Central memory CD4-positive, alpha-beta T cell (primary cell): ENCODE data around the gene TUBD1.
"Not testable (repeated sequence)": the region's sequence is repeated elsewhere in the genome, so short reads cannot be mapped to it uniquely, and the experiment has no call there.

Experiments used
- DNase-seq: peaks from one replicate; pipeline ENCODE4 v3.0.0; 2022

TUBD1 gene

DNA sequence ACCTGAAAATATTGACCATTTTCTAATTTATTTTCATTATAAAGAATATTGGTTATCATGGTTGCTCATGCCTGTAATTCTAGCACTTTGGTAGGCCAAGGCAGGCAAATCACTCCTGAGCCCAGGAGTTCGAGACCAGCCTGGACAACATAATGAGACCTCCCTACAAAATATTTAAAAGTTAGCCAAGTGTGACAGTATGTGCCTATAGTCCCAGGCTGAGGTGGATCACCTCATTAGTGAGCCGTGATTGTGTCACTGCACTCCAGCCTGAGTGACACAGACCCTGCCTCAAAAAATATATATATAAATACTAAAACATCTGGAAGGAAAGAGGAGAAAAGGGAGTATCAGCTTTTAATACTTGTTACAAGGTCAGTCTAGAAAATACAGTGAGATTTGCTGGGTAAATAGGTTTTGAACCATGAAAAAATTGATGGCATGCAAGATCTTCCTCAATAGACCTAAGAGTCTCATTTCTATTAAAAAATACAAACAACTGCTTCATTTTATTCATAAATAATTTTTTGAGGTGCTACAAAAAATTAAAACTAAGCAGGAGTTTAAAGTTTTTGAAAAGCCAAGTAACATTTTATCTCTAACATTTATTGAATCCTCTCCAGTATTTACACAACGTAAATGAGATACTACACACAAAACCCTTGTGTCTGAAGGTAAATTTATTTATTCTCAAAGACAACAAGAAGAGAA lies 47.7 kb downstream of the TUBD1 start:
- DNase-seq = no peak

DNA sequence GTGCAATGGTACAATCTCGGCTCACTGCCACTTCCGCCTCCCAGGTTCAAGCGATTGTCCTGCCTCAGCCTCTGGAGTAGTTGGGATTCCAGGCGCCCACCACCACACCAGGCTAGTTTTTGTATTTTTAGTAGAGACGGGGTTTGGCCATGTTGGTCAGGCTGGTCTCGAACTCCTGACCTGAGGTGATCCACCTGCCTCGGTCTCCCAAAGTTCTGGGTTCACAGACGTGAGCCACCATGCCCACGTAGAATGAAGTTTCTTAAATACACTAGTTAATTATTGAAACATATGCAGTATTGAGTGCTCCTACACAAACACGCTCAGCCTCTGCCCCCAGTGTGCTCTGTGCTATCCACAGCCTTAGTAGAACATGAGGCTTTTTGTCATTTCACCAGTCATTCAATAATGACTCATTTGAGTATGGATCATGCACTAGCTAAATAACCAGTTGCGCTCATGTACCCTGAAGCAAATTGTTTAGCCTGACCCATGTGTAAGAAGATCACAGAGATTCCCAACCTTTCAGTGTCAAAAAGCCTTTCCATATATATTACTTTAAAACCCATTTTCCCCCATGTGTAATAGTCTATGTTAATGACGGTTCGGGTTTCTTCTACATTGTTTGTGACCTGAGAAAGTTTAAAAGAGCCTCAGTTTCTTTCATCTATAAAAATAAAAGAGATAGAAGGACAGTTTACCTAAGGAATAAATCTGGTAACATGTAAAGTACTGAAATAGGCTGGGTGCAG lies 49.7 kb downstream of the TUBD1 start:
- peak; percentile 37 for DNase-seq

DNA sequence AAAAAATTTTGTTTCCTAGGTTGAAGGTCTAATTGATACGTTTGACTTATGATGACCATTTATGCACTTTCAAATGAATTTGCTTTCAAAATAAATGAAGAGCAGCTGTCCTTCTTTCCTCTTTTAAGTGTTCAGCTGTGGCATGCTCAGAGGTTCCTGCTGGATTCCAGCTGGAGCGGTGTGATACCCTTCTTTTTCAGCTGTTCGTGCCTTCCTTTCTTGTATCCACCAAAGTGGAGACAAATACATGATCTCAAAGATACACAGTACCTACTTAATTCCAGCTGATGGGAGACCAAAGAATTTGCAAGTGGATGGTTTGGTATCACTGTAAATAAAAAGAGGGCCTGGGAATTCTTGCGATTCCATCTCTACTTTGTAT lies 50.9 kb downstream of the TUBD1 start:
- not testable (repeated sequence) for DNase-seq

DNA sequence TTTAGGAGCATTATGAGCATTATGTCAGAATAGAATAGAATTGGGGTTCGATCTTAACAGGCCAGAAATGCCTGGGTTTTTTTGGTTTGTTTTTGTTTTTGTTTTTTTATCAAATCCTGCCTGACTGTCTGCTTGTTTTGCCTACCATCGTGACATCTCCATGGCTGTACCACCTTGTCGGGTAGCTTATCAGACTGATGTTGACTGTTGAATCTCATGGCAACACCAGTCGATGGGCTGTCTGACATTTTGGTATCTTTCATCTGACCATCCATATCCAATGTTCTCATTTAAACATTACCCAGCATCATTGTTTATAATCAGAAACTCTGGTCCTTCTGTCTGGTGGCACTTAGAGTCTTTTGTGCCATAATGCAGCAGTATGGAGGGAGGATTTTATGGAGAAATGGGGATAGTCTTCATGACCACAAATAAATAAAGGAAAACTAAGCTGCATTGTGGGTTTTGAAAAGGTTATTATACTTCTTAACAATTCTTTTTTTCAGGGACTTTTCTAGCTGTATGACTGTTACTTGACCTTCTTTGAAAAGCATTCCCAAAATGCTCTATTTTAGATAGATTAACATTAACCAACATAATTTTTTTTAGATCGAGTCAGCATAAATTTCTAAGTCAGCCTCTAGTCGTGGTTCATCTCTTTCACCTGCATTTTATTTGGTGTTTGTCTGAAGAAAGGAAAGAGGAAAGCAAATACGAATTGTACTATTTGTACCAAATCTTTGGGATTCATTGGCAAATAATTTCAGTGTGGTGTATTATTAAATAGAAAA lies 51.5 kb downstream of the TUBD1 start:
- DNase-seq = peak; percentile 23

DNA sequence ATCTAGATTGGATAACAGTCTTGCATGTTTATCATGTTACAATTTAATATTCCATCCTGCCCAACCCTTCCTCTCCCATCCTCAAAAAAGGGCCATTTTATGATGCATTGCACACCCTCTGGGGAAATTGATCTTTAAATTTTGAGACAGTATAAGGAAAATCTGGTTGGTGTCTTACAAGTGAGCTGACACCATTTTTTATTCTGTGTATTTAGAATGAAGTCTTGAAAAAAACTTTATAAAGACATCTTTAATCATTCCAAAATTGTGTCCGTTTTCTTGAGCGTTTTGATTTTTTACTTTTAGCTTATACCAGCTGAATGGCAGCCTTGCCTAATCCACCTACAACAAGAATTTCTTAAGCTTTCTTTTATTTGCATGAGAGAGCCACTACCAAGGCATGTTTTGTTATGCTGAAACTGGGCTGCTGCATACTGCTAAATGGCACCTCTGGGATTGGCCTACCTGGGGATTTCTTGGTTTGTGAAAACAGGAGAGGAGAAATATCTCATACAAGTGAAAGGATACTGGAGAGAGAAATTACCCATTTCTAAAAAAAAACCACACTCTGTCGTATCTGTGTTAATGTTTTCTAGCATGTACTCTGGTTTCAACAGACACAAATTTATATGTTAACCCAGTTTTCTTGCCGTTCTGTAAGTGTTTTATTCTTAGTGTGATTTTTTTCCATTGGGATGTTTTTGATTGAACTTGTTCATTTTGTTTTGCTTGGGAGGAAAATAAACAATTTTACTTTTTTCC lies 52.2 kb downstream of the TUBD1 start:
- DNase-seq = peak; percentile 21

DNA sequence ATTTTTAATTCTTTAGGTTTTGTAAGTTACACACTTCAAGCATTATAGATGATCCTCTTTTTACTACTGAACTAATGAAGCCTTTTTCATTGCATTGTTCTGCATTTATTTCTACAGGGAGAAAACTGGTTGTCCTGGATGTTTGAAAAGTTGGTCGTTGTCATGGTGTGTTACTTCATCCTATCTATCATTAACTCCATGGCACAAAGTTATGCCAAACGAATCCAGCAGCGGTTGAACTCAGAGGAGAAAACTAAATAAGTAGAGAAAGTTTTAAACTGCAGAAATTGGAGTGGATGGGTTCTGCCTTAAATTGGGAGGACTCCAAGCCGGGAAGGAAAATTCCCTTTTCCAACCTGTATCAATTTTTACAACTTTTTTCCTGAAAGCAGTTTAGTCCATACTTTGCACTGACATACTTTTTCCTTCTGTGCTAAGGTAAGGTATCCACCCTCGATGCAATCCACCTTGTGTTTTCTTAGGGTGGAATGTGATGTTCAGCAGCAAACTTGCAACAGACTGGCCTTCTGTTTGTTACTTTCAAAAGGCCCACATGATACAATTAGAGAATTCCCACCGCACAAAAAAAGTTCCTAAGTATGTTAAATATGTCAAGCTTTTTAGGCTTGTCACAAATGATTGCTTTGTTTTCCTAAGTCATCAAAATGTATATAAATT lies 53.0 kb downstream of the TUBD1 start:
- no peak for DNase-seq

DNA sequence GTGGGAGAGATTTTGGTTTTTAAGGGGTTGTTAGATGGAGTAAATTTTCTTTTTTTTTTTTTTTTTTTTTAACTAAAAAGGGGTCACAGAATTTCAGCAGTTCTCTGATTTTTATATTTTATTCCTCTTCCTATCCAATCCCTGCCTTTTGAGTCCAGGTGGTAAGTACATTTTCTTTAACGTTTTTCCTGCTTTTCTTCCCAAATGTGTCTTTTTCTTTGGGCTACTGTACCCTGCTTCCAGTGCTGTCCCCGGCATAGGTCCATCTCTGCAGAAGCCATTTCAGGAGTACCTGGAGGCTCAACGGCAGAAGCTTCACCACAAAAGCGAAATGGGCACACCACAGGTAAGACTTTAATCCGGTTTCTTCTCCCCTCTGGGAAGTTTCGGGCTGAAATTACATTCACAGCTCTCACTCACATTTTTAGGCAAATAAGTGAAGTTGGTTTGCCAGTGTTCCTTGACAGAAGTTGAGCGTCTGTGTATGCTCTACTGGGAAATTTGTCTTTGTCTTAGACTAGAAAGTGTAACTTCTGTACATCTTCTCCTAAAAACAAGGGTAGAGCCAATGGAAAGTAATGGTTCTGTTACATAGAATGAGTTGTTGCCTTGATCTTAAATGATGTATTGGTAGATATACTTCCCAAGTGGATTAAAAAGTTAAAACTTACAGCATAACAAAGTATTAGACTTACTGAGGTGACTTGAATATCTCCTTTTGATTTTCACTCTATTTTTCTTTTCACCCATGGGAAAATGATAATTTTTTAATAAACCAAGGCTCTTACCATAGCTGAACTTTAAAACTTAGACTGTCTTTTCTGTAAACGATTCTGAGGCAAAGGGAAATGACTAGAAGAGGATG lies 54.5 kb downstream of the TUBD1 start:
- peak; percentile 50 for DNase-seq

DNA sequence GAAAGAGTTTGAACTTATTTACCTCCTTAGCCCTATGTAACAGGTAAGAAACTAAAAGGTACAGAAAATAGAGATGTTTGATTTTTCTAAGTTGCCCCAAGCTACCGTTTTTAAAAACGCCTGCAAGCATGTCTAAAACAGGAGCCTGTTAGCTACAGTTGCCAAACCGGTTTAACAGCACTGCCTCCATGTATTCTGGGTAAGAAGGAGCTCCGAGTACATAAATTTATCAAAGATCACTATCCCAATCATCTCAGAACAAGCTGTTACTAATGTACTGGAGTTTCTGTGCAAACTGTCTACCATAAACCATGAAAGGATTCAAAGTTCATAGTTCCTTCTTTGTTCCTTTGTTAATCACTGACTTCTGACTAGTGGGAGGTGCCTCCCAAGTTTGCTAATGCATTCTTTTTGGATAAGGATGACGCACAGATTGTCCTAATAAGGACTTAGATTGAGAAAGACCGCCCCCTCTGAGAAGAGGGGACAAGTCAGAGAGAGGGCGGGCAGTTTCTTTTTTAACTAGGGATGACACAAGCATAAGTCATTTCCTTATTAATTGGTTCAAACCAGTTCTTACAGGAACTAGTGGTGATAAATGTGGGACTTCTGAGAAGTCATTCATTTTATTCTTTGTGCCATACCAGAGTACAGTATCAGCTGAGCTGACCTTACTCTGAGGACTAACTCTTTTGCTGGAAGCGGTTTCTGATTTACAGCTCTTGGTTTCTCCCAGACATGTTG lies 55.3 kb downstream of the TUBD1 start:
- peak; percentile 92 for DNase-seq

DNA sequence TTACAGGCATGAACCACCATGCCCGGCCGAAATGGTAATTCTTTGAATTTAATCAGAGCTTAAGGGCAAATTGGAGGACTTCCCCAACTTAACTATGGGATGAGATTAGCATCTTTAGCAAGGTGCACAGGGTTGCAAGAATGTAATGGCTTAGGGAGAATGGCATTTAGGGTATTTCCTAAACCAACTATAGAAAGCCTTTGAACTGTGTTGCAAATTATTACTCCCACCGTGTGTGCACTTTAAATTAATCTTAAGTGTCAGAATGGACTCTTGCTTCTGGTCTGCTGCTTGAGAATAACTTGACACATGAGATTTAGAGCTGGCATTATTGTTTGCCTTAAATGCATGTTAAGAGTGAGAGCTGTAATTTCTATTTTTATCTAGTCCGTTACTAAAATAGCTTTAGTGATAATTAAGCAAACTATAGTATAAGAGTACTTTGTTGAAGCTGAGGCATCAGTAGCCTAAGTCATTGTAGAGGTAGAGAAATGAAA lies 59.8 kb downstream of the TUBD1 start:
- DNase-seq = no peak

DNA sequence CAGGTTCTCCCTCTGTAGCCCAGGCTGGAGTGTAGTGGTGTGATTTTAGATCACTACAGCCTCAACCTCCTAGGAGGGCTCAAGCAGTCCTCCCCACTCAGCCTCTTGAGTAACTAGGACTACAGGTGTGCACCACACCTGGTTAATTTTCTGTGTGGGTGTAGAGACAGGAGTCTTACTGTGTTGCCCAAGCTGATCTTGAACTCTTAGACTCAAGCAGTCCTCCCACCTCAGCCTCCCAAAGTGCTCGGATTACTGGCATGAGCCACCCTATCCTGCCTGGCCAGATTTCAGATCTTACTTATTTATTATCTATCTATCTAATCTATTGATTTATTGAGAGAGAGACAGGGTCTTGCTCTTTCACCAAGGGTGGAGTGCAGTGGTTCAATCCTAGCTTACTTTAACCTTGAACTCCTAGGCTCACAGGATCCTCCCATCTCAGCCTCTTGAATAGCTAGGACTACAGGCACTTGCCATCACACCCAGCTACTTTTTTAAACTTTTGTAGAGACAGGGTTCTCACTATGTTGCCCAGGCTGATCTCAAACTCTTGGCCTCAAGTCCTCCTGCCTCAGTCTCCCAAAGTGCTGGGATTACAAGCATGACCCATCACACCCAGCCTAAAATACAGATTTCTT lies 61.8 kb downstream of the TUBD1 start:
- no peak for DNase-seq

DNA sequence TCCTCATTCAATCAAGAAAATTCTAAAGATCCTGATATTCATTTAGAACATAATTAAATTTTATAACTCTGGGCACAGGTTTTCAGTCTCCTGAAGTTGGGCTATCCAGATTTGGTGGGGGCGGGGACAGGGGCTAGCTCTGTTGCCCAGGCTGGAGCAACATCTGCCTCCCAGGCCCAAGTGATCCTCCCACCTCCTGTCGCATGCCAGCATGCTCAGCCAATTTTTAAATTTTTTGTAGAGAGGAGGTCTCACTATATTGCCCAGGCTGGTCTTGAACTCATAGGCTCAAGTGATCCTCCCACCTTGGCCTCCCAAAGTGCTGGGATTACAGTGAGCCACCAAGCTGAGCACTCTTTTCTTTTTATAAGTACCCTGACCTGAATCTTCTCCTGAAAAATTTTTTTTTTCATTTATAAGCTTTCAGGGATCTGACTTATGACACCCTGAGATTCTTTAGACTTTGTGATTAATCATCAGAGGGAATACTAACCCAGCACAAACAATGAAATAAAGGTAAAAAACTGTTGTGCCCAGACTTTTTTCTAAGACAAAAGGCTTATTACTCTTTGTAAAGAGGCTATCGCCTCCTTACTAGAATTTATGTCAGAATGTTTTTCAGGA lies 62.6 kb downstream of the TUBD1 start:
- no peak for DNase-seq

DNA sequence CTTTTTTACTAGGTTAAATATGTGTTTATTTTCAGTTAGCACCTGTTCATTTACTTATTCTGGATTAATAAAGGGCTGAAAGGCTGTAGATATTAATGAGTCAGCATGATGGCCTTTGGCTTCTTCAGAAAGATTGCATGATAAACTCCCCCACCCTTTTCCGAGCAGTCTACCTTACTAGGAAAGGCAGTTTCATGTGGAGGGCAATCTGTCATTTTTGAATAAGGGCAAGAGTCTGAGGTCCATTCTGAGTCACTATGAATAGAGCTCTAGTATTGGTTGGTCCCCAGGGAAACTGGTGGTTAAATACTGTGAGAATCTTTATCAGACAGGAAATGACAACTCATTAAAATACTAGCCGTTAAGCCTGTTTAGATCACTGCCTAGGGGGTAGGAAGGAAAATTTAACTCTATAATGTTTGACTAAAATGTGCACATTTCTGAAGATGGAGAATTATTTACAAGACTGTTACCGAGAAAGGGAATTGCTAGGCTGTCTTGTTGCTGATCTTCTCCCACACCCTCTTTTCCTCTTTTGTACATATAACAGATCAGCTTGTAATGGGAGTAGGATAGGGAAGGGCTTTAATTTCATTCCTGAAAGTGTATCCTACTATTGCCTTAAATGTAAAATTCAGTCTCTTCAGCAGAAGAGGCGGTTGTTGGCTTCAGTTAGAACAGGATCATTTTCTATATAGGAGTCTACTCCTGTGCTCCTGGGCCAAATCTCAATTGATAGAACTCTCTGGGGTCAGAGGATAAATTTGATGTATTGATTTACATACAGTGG lies 63.3 kb downstream of the TUBD1 start:
- peak; percentile 45 for DNase-seq

DNA sequence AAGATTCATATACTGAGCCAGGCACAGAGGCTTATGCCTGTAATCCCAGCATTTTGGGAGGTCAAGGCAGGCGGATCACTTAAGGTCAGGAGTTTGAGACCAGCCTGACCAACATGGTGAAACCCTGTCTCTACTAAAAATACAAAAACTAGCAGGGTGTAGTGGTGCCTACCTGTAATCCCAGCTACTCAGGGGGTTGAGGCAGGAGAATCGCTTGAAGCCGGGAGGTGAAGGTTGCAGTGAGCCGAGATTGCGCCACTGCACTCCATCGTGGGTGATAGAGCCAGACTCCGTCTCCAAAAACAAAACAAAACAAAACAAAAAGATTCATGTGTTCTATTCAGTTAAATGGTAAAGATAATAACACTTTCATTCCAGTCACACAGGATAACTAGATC lies 63.9 kb downstream of the TUBD1 start:
- DNase-seq = peak; percentile 24

DNA sequence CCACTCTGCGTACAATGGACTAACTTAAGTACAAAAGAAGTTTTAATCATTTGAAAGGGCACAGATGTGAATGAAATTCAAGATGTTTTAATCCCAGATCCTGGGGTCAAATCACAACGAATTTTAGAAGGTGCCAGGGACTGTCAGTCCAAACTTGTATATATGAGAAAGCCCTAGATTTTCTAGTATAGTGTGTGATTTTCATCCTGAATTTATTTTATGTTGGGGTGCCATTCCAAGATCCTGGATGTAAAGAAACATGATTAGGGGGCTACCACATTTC lies 64.3 kb downstream of the TUBD1 start:
- DNase-seq = no peak

DNA sequence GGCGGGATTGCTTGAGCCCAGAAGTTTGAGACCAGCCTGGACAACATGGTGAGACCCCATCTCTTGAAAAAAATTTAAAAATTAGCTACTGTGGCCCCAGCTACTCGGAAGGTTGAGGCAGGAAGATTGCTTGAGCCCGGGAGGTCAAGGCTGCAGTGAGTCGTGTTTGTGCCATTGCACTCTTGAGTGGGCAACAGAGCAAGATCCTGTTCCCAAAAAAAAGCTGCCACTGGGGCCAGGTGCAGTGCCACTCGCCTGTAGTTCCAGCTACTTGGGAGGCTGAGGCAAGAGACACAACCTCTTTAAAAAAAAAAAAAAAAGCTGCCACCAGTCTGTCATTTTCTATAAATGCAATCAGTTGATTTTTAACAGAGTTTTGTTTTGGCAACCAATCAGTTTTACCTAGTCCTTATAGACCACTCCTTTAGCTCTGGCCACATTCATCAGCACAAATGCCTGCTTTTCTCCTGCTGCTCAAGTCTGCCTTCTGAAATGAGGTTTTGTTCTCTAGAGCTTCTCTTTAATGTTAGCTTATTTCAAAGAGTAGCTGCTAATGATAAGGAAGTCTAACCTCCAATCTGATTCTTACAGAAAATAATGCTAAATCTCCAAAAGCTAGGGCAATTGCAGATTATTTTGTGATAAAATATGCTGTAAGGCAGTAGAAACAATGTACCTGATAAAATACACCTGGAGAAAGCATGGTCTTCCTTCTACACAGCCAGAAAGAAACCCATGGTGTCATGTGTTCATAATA lies 64.8 kb downstream of the TUBD1 start:
- DNase-seq = peak; percentile 15

DNA sequence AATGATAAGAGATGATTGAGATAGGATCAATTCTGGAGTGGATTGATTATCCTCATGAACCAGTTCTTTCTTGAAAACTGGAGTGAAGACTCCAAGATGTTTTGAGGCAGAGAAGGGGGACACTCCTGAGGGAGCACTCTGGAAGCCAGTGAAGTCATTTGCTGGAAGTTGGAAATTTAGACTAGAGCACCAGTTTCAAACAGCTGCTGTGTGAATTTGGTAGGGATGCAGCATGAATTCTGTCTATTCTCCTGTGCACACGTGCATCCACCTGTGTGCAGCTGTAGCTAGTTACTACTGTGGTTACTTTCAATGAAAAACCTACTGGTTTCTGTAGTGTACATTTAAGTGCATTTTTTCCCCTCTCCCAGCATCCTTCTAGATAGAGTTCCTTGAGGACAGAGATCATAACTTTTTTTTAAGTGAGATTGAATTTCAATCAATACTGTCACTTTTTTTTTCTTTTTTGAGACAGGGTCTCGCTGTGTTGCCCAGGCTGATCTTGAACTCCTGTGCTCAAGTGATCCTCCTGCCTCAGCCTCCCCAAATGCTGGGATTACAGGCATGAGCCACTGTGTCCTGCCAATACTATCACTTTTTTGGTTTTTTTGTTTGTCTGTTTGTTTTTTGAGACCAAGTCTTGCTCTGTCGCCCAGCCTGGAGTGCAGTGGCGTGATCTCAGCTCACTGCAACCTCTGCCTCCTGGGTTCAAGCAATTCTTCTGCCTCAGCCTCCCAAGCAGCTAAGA lies 65.9 kb downstream of the TUBD1 start:
- no peak for DNase-seq
